GM12892 (cell line): ENCODE measurements around the gene SOX2.

Experiments used
- DNase-seq: peaks from one replicate; pipeline ENCODE4 v3.0.0; 2011; ENCODE audit not compliant: insufficient read length
- FAIRE-seq: peaks from 2 replicates; lab custom pipeline; 2011; peaks lifted over from hg19 to GRCh38; lab: Jason Lieb, UNC
- POLR2A ChIP-seq: IDR thresholded peaks from 2 replicates; pipeline ENCODE4 v1.6.1; 2011; ENCODE audit warnings: low read depth, low read length, control low read depth
- POLR2AphosphoS5 ChIP-seq: IDR thresholded peaks from 2 replicates; pipeline ENCODE4 v1.6.1; 2011; ENCODE audit warnings: low read depth, low read length, control low read depth
- TAF1 ChIP-seq: IDR thresholded peaks from 2 replicates; pipeline ENCODE4 v1.6.1; 2011; ENCODE audit warnings: low read depth, mild to moderate bottlenecking, control low read depth, low read length, borderline replicate concordance

SOX2 gene

DNA sequence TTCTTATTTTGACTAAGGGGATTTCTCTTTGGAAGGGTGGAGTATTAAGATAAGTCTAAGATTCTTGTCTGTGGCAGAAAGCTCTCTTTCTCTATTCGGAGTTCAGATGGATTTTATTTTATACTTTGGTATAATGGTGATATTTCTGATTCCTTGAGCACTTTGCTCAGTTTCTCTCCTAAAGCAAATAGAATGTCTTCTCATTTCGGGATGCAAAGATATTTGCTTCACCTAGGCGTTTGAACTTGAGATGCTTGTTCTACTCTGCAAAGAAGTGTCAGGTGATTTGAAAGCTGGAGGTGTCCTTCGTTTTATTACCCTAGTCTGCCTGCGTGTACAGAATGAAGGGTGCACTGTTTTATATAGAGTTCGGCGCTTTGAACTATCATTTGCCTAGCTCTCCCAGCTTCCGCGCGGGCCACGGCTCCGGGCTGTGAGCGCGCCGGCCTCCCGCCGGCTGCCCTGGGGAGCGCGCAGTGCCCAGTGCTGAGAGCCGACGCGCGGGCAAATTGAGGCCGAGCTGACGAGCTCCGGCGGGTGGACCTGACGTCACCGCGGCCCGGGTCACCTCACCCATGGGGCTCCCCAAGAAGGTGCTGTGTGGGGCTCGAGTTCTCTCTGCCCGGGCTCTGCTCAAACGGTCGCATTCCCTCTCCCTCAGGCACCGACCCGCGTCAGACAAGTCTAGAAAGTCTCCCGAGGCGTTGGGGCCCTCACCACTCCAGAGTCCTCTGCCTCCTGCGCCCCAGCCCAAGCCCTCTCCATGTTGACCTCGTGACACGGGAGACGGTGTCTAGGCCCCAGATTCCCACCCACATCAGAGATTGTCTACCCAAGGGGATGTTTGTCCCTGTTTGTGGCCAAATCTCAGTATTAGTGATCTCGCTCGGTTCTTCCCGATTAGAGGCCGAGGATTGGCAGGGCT lies 7.5 kb downstream of the SOX2 start:
- no peak for DNase-seq
- TF ChIP-seq TAF1 (no peak), POLR2AphosphoS5 (no peak), POLR2A (no peak)
- FAIRE-seq, result no peak

- FAIRE-seq, result no peak
- TF ChIP-seq TAF1 (no peak), POLR2AphosphoS5 (no peak)
- no peak for DNase-seq
Observed at GRCh38 chr3:181719991-181720680, 8.4 kb downstream of the SOX2 start.

GRCh38 chr3:181721046-181721875 lies 9.5 kb downstream of the SOX2 start:
- no peak for DNase-seq
- no peak for FAIRE-seq
- no peak for TF ChIP-seq POLR2A

DNA sequence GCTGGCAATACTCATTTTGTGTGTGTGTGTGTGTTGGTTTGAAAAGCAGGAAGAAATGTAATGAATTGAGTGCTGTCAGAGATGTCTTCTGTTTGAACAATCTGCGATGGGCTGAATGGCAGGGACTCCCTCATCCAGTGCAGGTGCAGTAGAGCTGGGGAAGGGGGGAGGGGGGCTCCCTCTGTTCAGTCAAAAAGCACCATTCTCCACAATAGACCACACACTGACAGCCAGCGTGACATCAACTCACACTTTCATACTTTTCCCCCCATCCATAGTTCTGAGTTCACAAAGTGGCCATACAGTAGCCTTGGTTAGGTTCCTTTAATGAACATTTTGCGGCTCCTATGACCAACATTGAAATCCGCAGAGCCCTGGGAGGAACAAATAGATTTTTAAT lies 10.4 kb downstream of the SOX2 start:
- no peak for FAIRE-seq
- no peak for TF ChIP-seq POLR2A
- TF ChIP-seq POLR2AphosphoS5, result no peak
- TF ChIP-seq TAF1, result no peak
- no peak for DNase-seq

- TF ChIP-seq TAF1, result no peak
- no peak for TF ChIP-seq POLR2A
- no peak for TF ChIP-seq POLR2AphosphoS5
- DNase-seq (no peak), FAIRE-seq (no peak)
Observed at GRCh38 chr3:181722766-181723425, 11.2 kb downstream of the SOX2 start.

DNA sequence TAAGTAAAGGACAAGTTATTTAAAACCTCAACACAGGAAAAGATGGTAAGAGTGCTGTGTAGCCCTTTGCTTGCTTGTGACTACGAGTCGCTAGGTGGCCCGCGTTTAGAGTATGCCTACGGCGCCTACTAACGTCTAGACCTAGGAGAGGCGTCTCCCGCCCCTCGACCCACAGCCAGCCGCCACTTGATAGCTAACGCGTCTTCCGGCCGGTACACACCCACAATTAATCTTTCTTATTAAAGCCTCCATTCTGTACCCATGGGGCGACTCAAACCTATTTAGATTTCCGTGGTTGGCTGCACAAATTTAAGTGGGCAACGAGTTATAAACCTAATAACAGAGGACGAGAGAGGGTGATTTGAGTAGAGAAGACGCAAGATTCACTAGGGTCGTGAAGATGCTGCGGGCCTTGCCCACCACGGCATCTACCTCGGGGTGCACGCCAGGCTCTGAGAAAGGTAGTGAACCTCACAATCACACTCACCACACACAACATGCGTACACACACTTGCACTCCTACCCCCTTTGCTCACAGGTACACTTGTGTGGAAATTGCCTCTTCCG lies 12.0 kb downstream of the SOX2 start:
- FAIRE-seq (no peak), DNase-seq (no peak)
- TF ChIP-seq POLR2AphosphoS5 (no peak), POLR2A (no peak), TAF1 (no peak)

GRCh38 chr3:181724192-181724965 lies 12.7 kb downstream of the SOX2 start:
- FAIRE-seq (no peak), DNase-seq (no peak)
- TF ChIP-seq TAF1, result no peak
- no peak for TF ChIP-seq POLR2A
- TF ChIP-seq POLR2AphosphoS5, result no peak

GRCh38 chr3:181725131-181725731 lies 13.5 kb downstream of the SOX2 start:
- no peak for TF ChIP-seq TAF1
- no peak for TF ChIP-seq POLR2AphosphoS5
- TF ChIP-seq POLR2A, result no peak
- no peak for DNase-seq
- no peak for FAIRE-seq

DNA sequence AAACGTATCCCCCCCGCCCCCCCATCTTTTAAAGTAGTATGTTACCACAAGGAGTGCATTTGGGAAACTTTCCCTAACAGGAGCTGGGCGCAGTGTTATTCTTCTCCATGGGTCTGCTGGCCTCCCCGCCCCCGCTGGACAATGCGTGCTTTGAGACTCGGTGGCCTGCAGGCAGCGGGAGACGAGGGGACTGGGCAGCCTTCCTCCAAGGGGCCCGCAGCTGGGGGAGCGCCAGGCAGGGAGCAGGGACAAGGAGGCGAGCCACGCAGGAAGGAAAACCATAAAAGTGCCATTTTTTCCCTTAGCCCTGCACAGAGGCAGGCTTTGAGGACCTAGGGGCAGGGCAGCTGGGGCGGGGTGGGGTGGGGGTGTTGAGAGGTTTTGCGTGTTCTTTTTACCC lies 14.1 kb downstream of the SOX2 start:
- no peak for FAIRE-seq
- DNase-seq, result no peak

GRCh38 chr3:181726351-181727330 lies 14.9 kb downstream of the SOX2 start:
- TF ChIP-seq TAF1 (no peak), POLR2A (no peak), POLR2AphosphoS5 (no peak)
- no peak for FAIRE-seq

More for the DNA sequence above, 14.1 kb downstream of the SOX2 start:
- no peak for TF ChIP-seq POLR2A
- no peak for TF ChIP-seq POLR2AphosphoS5
- no peak for TF ChIP-seq TAF1

More at GRCh38 chr3:181726351-181727330, 14.9 kb downstream of the SOX2 start:
- DNase-seq, result no peak
